NCI-H1694 treated with DMSO at 0.1 percent for 48 hours (cell line): ENCODE measurements around the gene FBXO8.
"Not testable (repeated sequence)": the region's sequence is repeated elsewhere in the genome, so short reads cannot be mapped to it uniquely, and the experiment has no call there.

Experiments
- DNase-seq: peaks from one replicate; lab custom pipeline; 2025; lab: John Stamatoyannopoulos, UW

The FBXO8 gene

DNA sequence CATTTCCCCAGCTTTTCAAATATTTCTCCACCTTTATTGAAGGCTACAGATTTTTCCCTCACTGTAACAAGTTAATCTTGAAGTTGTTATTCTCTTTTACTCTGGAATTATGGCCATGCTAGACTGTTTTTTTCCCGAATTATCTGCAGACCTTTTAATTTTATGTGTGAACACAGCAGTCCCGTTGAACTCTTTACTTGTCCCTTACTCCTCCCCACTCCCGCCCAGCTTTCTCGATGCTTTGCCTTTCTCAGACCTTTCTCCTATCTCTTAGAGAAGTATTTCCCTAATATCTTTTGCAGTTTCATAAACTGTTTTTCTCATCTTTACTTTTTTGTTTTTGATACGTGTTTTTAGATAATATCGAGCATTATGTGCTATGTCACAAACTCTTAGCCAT is 1.0 kb upstream of the FBXO8 start:
- DNase-seq, result no peak

DNA sequence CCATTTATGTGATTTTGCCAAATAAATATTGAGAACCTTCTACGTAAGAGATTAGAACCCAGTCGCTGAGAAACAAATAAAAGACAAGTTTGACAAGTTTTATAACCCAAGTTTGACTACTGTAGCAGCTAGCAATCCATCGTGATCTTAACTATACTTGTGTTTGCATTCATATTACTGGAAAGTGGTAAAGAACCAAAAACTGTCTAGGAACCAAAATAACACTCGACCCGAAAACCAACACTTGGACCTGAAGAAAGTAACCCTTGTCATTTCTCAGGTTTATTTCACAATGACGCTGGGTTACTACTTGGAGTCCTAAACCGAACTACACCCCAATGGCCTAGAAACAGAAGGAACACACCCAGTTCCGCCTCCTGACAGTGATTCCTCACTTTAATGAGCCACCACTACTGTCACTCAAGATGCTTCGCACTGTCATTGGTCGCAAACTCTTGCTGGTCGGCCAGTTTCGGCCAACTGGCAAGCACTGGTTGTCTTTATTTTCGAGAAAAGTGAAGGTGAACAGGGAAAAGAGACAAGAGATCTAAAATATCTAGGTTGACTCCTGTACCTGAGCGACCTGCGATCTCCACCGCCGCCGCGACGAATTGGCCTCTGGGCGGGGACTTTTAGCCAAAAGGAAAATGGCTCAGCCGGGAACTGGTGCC is 496 bp downstream of the FBXO8 start:
- DNase-seq, result peak; percentile 83

DNA sequence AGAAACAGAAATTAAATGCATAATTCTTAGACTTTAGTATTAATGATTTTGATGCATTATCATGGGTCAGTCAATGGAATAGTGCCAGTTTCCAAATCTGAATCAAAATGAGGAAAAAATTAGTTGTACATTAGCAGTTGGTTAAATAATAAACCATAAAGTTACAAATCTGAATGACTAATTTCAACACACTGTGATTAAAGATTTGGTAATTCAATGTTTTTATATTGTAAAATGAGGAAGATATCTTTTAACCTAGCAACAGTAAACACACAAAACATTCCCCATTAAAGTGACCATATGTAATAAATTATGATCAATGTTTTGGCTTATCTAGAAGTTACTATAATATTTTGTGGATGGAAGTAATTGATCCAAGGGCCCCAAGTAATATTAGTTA is 1.6 kb downstream of the FBXO8 start:
- no peak for DNase-seq

DNA sequence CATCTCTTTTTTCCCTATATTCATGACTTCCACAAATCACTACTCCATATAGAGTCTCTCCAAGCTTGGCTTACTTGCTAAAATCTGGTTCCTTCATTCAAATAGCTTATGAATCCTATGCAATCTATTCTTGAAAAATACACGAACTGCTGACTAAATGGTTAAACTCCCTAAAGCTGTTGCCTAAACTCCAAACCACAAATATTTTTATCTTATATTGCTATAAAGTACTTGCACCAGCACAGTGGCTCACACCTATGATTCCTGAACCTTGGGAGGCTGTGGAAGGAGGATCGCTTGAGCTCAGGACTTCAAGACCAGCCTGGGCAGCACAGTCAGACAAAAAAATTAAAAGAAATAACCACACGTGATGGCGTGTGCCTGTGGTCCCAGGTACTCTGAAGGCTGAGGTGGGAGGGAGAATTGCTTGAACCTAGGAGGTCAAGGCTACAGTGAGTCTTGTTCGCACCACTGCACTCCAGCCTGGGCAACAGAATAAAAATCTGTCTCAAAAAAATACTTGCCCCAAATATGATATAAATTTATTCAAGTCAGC is 2.2 kb downstream of the FBXO8 start:
- DNase-seq, result no peak

DNA sequence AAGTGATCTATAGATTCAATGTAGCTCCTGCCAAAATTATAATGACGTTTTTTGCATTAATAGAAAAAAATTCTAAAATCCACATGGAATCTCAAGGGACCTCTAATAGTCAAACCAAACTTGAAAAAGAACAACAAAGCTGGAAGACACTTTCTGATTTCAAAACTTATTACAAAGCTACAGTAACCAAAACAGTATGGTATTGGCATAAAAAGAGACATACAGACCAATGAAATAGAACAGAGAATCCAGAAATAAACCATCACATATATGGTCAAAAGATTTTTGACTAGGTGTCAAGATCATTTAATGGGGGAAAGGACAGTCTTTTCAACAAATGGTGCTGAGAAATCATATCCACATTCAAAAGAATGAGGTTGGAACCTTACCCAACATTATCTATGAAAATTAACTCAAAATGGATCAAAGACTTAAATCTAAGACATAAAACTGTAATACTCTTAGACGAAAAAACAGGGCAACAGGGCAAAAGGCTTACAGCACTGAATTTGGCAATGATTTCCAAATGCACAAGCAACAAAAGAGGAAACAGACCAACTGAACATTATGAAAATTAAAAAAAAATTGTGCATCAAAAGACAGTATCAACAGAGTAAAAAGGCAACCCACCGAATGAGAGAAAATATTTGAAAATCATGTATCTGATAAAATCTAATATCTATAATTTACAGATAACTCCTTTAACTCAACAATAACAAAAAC is 3.9 kb downstream of the FBXO8 start:
- DNase-seq, result no peak

DNA sequence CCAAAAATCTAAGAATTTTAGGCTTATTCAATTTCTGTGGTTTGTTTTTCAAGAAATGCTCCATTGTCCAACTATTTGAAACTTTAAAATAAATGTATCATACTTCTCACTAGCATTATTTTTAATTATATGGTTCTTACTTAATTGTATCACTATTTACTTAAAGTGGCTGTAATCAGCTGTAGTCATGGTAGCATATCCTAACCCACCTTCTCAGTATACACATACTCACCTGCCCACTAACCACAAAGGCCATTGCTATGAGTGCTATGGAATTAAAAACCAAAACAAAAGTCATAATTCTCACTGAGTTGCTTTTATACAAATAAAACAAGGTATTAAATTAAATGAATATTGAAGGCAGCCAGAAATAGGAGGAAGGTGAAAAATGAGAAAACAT is 5.0 kb downstream of the FBXO8 start:
- no peak for DNase-seq

DNA sequence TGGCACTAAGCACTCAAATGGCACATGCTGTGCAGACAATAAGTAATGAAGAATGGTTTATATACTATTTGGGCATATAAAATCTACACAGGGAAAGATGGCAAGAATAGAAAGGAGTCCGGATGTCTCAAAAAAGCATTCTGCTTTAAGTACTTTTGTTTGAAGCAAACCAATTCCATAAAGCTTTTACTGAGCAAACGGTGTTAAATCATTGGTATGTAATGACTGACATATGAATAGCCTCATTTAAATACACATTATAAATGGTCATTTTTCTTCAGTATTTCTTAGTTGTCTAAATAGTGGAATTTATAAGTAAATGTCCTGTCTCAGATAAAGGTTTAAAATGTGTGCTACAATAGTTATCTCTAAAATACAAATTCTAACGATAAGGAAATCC is 6.0 kb downstream of the FBXO8 start:
- DNase-seq, result no peak

DNA sequence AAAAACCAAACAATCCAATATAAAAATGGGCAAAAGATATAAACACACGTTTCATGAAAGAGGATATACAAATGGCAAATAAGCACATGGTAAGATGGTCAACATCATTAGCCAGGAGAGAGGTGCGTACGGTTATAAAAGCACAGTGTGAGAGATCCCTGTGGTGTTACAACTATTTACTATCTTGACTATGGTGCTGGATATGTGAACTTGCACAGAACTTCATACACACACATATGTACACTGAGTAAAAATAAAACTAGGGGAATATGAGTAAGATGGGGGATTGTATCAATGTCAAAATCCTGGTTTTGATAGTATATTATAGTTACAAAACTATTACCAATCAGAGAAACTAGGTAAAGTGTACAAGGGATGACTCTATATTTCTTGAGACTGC is 8.4 kb downstream of the FBXO8 start:
- no peak for DNase-seq

DNA sequence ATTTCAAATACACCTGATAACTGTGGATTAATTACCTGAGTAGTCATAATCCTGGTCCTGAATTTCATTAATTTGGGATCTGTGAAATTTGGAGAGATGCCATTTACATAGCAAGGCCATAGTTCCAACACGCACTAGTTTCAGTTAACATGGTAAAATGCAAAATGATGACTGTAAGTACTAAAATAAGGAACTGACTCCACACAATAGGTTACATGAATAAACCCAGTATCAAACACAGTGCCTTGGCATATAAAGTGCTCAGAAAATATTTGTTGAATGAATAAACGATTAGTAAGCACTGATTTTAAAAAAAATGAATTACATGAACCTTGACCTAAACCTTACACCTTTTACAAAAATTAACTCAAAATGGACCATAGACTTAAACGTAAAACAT is 9.0 kb downstream of the FBXO8 start:
- DNase-seq, result no peak

DNA sequence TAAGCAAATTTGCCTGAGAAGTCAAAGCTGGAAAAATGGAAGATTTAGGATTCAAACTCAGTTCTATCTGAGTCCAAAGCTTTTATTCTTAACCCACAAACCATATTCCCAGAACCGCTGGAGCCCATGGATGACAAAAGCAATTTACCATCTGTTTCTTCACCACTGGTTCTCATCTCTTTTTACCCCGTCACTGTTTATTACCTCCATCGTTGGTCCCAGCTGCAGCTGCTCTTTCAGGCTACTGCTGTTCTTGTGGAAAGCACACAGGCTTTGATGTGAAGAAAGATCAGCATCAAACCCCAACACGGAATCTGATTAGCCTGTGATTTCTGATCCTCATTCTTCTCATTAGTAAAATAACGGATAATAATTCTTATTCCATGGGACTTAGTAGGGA is 9.5 kb downstream of the FBXO8 start:
- DNase-seq, result peak; percentile 35

DNA sequence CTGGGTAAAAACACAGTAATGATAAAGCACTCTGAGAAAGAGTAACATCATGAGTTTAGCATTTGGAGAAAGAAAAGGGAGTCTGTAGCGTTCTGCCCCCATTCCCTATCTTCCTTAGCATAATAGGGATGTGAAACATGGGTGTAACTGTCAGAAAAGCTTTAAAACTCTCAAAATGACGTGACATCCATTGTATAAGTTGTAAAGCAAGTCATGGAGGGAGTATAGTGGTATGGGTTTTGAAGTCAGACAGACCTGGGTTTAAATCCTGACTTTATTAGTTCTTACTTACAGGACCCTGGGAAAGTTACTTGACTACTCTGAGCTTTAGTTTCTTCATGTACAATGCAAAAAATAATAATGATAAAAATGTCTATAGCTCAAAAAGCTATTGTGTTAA is 17.1 kb downstream of the FBXO8 start:
- DNase-seq, result no peak

DNA sequence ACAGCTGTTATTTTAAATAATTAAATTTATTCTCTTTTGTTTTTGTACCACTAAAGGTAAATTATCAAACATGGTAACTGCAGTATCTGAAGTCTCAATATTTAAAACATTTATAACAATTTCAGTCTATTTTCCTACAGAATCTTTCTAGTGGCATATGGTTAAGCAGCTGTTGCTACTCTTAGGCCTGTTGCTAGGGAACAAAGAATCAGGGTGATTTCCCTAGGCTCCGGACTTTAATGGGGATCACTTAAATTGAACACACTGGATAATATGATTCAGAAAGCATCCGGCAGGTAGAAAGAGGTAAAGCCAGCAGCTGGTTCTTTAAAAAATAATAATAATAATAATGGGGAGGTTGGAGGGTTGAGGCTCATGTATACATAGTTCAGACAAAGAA is 17.6 kb downstream of the FBXO8 start:
- peak; percentile 52 for DNase-seq

DNA sequence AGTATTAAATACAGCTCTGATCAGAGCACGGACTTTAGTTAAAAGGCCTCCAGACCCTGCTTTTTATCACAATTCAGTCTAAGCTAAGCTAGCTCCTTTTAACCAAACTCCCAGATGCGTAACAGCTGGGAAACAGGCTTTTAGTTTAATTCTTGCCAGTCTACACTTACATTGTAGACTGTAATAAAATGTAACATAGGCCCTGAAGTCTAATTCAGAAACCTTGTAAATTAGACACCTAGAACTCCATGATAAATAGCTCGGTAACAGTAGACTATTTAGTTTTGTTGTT is 20.1 kb downstream of the FBXO8 start:
- no peak for DNase-seq

DNA sequence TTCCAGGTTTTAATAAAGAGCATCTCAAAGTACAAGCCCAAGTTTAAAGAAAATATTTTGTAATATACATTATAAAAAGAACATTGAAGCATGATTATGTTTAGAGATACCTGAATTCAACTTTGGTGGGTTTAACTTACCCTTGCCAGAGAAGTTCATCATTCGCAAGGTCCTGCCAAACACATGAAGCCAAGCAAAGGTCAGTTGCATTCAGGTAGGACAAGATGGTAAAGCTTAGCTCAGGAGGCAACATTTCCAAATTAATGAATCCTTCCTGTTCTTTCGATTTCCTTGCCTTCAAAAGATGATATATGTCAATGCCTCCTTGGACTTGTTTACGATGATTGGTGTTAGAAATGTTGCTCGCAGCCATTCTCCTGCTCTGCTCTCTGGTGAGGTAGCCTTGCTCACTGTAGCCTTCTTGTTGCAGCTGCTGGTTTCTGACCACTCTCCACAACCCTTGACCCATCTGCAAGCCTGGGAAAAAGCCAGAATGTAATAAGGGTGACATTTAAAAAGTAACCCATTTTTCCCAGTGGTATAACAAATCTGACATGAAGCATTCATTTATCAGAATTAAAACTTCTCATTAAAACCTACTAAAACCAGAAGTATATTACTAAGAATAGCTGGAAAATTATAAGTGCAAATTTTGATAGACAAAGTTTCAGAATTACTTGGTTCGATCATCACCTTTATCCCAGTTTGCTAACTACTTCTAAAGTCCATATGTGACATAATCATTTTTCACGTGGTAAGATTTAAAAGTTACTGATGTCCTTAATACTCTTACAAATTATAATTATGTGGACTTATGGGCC is 20.6 kb downstream of the FBXO8 start:
- DNase-seq, result no peak

DNA sequence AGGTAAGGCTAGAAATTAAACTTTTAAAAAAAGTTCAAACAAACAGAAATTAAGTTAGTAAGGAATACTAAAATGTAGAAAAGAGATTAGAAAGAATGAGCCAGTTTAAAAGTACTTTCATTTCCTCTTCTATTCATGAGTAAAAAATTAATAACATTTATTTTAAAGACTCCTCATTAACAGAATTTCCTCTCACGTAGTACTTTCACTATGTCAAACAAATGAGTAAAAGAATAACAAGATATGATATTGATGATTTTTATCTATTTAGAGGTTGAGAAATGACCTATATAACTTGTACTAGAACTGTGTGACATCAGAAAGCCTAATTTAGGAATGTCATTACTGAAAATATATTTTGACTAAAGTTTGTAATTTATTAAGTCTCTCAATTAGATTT is 22.0 kb downstream of the FBXO8 start:
- not testable (repeated sequence) for DNase-seq

DNA sequence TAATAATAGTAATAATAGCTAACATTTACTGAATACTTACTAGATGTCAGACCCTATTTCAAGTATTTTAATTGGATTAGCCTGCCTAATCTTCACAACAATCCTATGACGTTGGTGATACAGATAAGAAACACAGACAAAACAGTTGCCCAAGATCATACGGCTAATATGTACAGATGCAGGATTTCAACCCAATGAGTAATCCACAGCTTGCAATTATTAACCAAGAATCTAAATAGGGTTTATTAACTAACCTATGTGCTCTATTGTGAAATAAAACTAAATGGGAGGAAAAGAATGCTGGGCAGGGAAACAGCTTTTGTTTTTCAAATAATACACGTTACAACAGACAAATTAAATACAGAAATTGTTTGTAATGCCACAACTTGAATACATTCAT is 23.4 kb downstream of the FBXO8 start:
- DNase-seq, result no peak

DNA sequence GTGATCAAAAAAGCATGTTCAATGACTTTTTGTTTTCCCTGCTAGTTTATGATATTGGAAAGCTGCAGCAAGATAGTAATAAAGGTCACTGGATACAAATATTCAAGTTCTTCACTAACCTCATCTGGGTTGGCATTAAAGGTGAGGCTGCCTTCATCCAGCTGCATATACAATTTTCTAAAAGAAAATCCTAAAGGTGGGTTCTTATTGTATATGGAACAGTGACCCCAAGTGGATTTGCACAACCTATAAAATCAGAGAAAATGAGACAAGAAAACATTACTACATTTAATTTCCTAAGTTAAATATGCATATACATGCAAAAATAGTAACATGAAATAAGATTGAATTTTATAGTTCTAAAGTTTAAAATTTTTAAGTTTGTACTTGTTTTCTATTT is 23.9 kb downstream of the FBXO8 start:
- no peak for DNase-seq

DNA sequence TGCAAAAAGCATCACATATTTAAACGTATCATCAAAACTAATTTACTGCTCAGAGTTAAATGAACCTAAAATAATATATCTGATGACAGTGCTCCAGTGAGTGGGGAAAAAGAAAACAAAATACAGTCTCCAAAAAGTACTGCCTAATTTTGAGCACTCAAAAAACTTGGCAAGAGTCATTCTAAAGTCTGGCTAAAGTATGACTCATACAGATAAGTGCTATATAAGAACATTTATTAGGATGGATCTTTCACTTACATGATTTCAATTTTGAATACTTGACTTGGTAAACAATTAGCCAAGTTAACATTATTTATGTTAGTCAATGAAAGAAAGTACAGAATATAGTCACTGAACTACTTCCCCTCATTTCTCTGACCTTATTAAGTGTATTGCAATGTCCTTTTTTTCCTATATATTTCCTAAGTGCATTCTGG is 27.2 kb downstream of the FBXO8 start:
- no peak for DNase-seq

DNA sequence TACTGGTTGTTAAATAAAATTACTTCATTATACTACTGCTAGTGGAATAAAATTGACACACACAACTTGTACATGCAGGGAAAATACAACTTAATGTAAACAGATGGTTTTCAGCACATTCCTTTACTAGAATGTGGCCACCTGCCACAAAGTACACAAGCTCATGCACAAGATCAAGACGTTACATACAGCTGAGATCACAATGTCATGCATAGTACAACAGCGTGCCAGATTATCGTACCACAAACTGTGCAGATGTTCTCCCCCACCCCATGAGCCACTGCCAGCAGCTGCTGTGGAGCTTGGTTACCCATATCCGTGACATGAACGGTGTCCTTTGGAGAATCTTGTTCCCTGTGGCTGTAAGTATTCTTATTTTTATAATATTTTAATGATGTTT is 27.7 kb downstream of the FBXO8 start:
- peak; percentile 6 for DNase-seq

DNA sequence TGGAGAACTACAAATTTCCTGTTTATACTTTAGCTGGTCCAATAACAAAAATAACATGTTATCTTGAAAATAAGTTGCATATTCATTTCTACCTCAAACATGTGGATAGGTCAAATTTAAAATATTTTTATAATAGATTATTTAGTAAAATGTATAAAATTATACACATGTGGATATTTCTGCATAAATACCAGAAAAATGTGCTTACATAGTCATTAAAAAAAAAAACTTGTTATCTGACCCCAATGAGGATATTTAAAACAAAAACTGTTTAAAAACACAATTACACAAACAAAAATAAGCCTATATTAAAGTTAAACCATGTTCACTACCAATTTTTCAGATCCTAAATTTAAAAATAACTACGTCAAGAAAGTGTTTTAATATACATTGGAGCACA is 28.1 kb downstream of the FBXO8 start:
- no peak for DNase-seq

DNA sequence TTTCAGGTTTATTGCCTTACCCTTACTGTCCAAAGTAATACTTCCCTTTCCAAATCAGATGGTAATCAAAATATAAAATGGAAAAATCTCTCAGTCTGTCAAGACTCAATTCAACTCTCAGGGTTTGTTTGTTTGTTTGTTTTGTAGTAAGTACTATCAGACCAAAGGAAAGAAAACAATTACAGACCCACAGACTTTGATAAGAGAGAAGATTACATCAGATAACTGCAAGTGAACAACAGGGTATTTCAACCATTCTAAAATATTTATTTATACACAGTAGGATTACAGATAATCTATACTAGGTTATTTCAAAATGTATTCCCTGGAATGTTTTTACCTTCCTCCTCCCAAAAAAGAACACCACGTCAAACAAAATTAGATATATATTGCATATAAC is 28.9 kb downstream of the FBXO8 start:
- DNase-seq, result no peak

DNA sequence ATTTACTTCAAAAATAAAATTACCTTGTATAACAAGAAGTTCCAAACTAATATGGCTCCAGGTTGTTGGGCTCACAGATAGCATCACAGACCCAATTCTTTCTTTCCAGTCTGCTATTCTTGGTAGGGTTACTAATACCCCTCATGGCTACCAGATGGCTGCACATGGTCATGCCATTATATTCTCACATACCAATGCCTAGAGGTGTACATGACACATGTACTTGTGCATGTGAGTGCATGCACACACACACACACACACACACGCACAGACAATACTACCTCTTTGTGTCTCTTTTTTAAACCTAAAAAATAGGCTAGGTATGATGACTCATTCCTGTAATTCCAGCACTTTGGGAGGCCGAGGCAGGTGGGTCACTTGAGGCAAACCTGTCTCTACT is 31.1 kb downstream of the FBXO8 start:
- DNase-seq, result no peak

DNA sequence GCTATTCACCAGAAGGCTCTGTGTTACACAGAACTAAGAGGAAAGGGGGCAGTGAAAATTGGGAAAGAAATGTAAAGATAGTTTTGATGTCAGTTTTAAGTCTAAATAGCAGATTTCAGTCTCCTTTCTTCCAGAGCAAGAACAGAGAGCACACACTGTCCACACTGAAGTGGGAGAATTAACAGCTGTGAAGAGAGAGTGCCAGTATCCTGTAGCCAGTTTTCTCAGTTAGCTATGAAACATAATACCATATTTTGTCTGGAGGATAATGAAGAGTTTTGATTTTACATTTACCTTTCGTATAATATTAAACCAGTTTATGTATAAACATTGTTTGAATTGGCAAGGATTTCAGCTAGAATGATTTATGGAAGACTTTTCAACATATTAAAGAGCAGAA is 35.1 kb downstream of the FBXO8 start:
- no peak for DNase-seq
